HCT116 (cell line): ENCODE data around the gene MRPL24. TPM values are rescaled to one million over a fixed set of nuclear protein-coding genes. Genes with fewer than 3 reads are reported as not detected.

Experiments used
- ATAC-seq: fragments of 200-7000 bp; cut with Tn5 transposase; 2 replicates; pipeline ENCODE4 v1.9.1; 2020; ENCODE audit warnings: mild to moderate bottlenecking, moderate library complexity
- BruUV-seq: library from RNA; stranded (reverse); fragments of 400-500 nt; replicated peaks from 2 replicates; lab custom pipeline; 2021; lab: Mats Ljungman, UMichigan
- CTCF ChIA-PET: fragments of 300-600 bp; sonication (Branson Sonifier 250); formaldehyde crosslinking; loops from one replicate; lab custom pipeline; 2021; ENCODE audit warnings: antibody characterized with exemption; lab: Charles Lee
- POLR2A ChIA-PET: fragments of 300-600, 350-600 bp; sonication (Branson Sonifier 250); formaldehyde crosslinking; loops from one replicate; lab custom pipeline; 2021; ENCODE audit warnings: antibody characterized with exemption; lab: Charles Lee
- RAD21 ChIA-PET, 2 experiments: fragments of 300-600 bp; sonication (Branson Sonifier 250); formaldehyde crosslinking; loops; one replicate each; lab custom pipeline; 2023; ENCODE audit warnings: low total read pairs in 2 of 2; ENCODE audit not compliant: uncharacterized antibody in 2 of 2, unreplicated experiment in 2 of 2, low non-redundant PET in 1 of 2; lab: Charles Lee
- DNase-seq: peaks from one replicate; pipeline ENCODE4 v3.0.0-alpha.2; 2010; ENCODE audit warnings: low read depth, low spot score
- H2AFZ ChIP-seq: fragments of 200-600 bp; shearing (Covaris generic), sonication (generic); 2 replicates; pipeline ENCODE4 v1.6.1; 2017; ENCODE audit warnings: low read depth, mixed run types, mixed read lengths, antibody characterized with exemption, low read length; ENCODE audit not compliant: poor library complexity, severe bottlenecking
- H3K27ac ChIP-seq: 2 replicates; pipeline ENCODE4 v1.5.1; 2012; ENCODE audit warnings: low read depth, low read length
- H3K27me3 ChIP-seq: fragments of 200-600 bp; sonication (generic); 2 replicates; pipeline ENCODE4 v1.6.1; 2016; ENCODE audit warnings: mixed run types, low read length, mixed read lengths; ENCODE audit not compliant: insufficient read depth
- H3K36me3 ChIP-seq, 2 experiments: fragments of 200-500 bp in 1 of 2; fragments of 200-600 bp in 1 of 2; sonication (Bioruptor generic) in 1 of 2; sonication (generic) in 1 of 2; 2 replicates each; pipeline versions ENCODE4 v1.5.1 to v1.6.1; 2014 to 2016; ENCODE audit warnings: low read length in 2 of 2, inconsistent platforms in 1 of 2, mixed read lengths in 1 of 2, mixed run types in 1 of 2; ENCODE audit not compliant: insufficient read depth in 2 of 2, control insufficient read depth in 1 of 2
- H3K4me1 ChIP-seq, 2 experiments: fragments of 200-600 bp in 1 of 2; sonication (generic) in 1 of 2; 2 replicates each; pipeline versions ENCODE4 v1.5.1 to v1.6.1; 2012 to 2017; ENCODE audit warnings: low read length in 2 of 2, inconsistent platforms in 1 of 2, mild to moderate bottlenecking in 1 of 2, mixed read lengths in 1 of 2, mixed run types in 1 of 2, moderate library complexity in 1 of 2; ENCODE audit not compliant: insufficient read depth in 2 of 2, control insufficient read depth in 1 of 2
- H3K4me2 ChIP-seq: fragments of 200-600 bp; sonication (generic); 2 replicates; pipeline ENCODE4 v1.6.1; 2017; ENCODE audit warnings: mixed run types, low read length, mixed read lengths
- H3K4me3 ChIP-seq, 2 experiments: fragments of 200-600 bp in 1 of 2; sonication (generic) in 1 of 2; replicated peaks in 1 of 2; 2 replicates each; pipeline ENCODE4 v1.5.1; 2011 to 2016; ENCODE audit warnings: low read length in 2 of 2, control low read depth in 1 of 2, low read depth in 1 of 2, mild to moderate bottlenecking in 1 of 2, mixed read lengths in 1 of 2, mixed run types in 1 of 2
- H3K79me2 ChIP-seq: fragments of 200-600 bp; sonication (generic); 2 replicates; pipeline ENCODE4 v1.6.1; 2017; ENCODE audit warnings: mild to moderate bottlenecking, mixed run types, low read length, moderate library complexity, mixed read lengths; ENCODE audit not compliant: insufficient read depth
- H3K9ac ChIP-seq: fragments of 200-600 bp; sonication (generic); 2 replicates; pipeline ENCODE4 v1.6.1; 2016; ENCODE audit warnings: low read length, mixed read lengths
- H3K9me2 ChIP-seq: fragments of 200-600 bp; sonication (generic), shearing (Covaris generic); 2 replicates; pipeline ENCODE4 v1.6.1; 2017; ENCODE audit warnings: mixed run types, mild to moderate bottlenecking, moderate library complexity; ENCODE audit not compliant: insufficient read depth
- H3K9me3 ChIP-seq, 2 experiments: fragments of 200-500 bp in 1 of 2; fragments of 200-600 bp in 1 of 2; sonication (Bioruptor generic) in 1 of 2; sonication (generic) in 1 of 2; 2 replicates each; pipeline ENCODE4 v1.6.1; 2014 to 2017; ENCODE audit warnings: low read length in 2 of 2, mixed read lengths in 2 of 2, inconsistent platforms in 1 of 2, low read depth in 1 of 2, mild to moderate bottlenecking in 1 of 2, mixed run types in 1 of 2, moderate library complexity in 1 of 2; ENCODE audit not compliant: control insufficient read depth in 1 of 2, insufficient read depth in 1 of 2
- H4K20me1 ChIP-seq: fragments of 200-600 bp; sonication (generic), shearing (Covaris generic); 2 replicates; pipeline ENCODE4 v1.6.1; 2017; ENCODE audit warnings: mixed run types, mild to moderate bottlenecking, moderate library complexity; ENCODE audit not compliant: insufficient read depth
- ATF3 ChIP-seq: IDR thresholded peaks from 2 replicates; pipeline ENCODE4 v1.6.1; 2012
- CEBPB ChIP-seq: IDR thresholded peaks from 2 replicates; pipeline ENCODE4 v1.6.1; 2012; ENCODE audit warnings: low read depth
- CTCF ChIP-seq, 3 experiments: fragments of 200-600 bp in 1 of 3; sonication (generic) in 1 of 3; IDR thresholded peaks in 2 of 3; conservative IDR thresholded peaks in 1 of 3; 2 replicates each; pipeline ENCODE4 v1.5.1; 2012 to 2017; ENCODE audit warnings: low read depth in 2 of 3, low read length in 2 of 3, antibody characterized with exemption in 1 of 3, borderline replicate concordance in 1 of 3, control low read depth in 1 of 3, mild to moderate bottlenecking in 1 of 3, mixed read lengths in 1 of 3, mixed run types in 1 of 3, moderate library complexity in 1 of 3; ENCODE audit not compliant: insufficient read depth in 1 of 3
- EGR1 ChIP-seq: IDR thresholded peaks from 2 replicates; pipeline ENCODE4 v1.6.1; 2012; ENCODE audit warnings: low read depth
- FOSL1 ChIP-seq: IDR thresholded peaks from 2 replicates; pipeline ENCODE4 v1.6.1; 2012; ENCODE audit warnings: low read depth
- MAX ChIP-seq: IDR thresholded peaks from 2 replicates; pipeline ENCODE4 v1.6.1; 2012
- POLR2A ChIP-seq: IDR thresholded peaks from 2 replicates; pipeline ENCODE4 v1.7.0; 2011; ENCODE audit warnings: borderline replicate concordance; ENCODE audit not compliant: insufficient read depth, insufficient read length; ENCODE audit errors: extremely low read depth
- POLR2AphosphoS5 ChIP-seq: IDR thresholded peaks from 2 replicates; pipeline ENCODE4 v1.6.1; 2011; ENCODE audit warnings: mild to moderate bottlenecking, low read depth, low read length, moderate library complexity
- RAD21 ChIP-seq: IDR thresholded peaks from 2 replicates; pipeline ENCODE4 v1.6.1; 2012; ENCODE audit warnings: low read depth, mild to moderate bottlenecking
- REST ChIP-seq: IDR thresholded peaks from 2 replicates; pipeline ENCODE4 v1.6.1; 2012; ENCODE audit warnings: low read depth
- SIN3A ChIP-seq: IDR thresholded peaks from 2 replicates; pipeline ENCODE4 v1.6.1; 2012; ENCODE audit warnings: low read depth
- SP1 ChIP-seq: IDR thresholded peaks from 2 replicates; pipeline ENCODE4 v1.6.1; 2012; ENCODE audit warnings: low read depth
- SRF ChIP-seq: IDR thresholded peaks from 2 replicates; pipeline ENCODE4 v1.6.1; 2012; ENCODE audit warnings: low read depth
- TCF7L2 ChIP-seq: IDR thresholded peaks from 2 replicates; pipeline ENCODE4 v1.7.0; 2011; ENCODE audit warnings: borderline replicate concordance, inconsistent platforms; ENCODE audit not compliant: insufficient read depth, insufficient read length; ENCODE audit errors: extremely low read depth
- YY1 ChIP-seq: IDR thresholded peaks from 2 replicates; pipeline ENCODE4 v1.6.1; 2011; ENCODE audit warnings: low read length, low read depth, moderate library complexity, mild to moderate bottlenecking; ENCODE audit not compliant: insufficient replicate concordance; ENCODE audit errors: extremely low read depth
- ZNF274 ChIP-seq: fragments of 200-500 bp; sonication (Bioruptor generic); IDR thresholded peaks from 2 replicates; pipeline ENCODE4 v1.6.1; 2014; ENCODE audit warnings: mild to moderate bottlenecking, low read depth, low read length, inconsistent platforms
- intact Hi-C: fragments of 100-400 bp; cut with micrococcal nuclease; formaldehyde crosslinking; loops from 2 replicates; pipeline ENCODE4 v1.10.0; 2022
- total RNA-seq: library from RNA; stranded (reverse); gene quantifications from one replicate; pipeline ENCODE4 v1.2.1, GENCODE V29; 2021; ENCODE audit not compliant: unreplicated experiment
- TF ChIP-seq, protein P1 (sequence below): IDR thresholded peaks from 2 replicates; pipeline ENCODE4 v1.6.1; 2011; ENCODE audit warnings: mild to moderate bottlenecking, low read length, moderate library complexity; ENCODE audit not compliant: insufficient replicate concordance; ENCODE audit errors: extremely low read depth

Gene MRPL24
- total RNA-seq, 1 experiment from 2014 or later, result 111 TPM

DNA sequence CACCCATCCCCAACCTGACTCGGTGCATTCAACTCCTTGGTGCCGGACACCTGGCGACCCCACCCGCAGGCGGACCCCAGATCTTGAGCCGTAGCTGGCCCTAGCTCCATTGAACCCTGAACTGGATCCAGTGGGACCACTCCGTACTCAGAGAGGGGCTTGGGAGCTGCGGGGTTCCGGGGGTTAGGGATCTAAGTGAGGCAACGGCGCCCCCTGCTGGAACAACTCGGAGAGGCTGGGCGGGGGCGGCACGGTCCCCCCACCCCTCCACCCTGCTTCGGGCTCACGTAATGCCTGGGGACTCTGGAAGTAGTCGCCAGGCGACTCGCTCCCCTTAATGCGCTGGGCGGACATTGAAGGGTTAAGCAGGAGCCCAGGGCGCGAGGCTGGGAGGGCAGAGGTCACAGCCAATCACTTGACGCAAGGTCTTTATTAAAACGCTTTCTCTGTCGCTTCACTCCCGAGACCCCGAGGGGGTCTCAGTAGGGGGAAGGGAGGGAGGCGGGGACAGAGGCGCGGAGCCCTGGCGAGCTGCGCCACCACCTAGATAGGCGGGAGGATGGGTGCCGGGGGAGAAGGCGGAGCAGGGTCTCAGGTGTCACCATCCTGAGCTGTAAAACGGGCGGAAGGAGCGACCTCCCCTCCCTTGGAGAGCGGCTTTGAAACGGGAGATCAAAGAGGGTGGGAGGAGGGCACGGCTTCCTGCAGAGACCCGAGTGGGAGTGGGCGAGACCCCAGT, 34.8 kb downstream of the MRPL24 start:
- H3K9ac ChIP-seq, result peak overlapping the region; percentile 80
- TF ChIP-seq SP1, result no peak
- TF ChIP-seq CTCF (IDR thresholded peaks at IDR 0.05 in 2 of 3, conservative IDR thresholded peaks at IDR 0.05 in 1 of 3; ENCODE audit: borderline replicate concordance in 1 of 3, insufficient read depth in 1 of 3, low read depth in 2 of 3, low read length in 2 of 3), result peak in 2 of 3 experiments; percentile 80 to 92; a peak in 4 of 6 replicates
- TF ChIP-seq SRF, result no peak
- TF ChIP-seq RAD21, result no peak
- no peak for TF ChIP-seq CEBPB
- TF ChIP-seq MAX, result no peak
- peak; percentile 24 for TF ChIP-seq POLR2A
- no peak for TF ChIP-seq ZNF274
- no peak for TF ChIP-seq SIN3A
- TF ChIP-seq FOSL1, result no peak
- no peak for TF ChIP-seq EGR1
- TF ChIP-seq, protein P1, sequence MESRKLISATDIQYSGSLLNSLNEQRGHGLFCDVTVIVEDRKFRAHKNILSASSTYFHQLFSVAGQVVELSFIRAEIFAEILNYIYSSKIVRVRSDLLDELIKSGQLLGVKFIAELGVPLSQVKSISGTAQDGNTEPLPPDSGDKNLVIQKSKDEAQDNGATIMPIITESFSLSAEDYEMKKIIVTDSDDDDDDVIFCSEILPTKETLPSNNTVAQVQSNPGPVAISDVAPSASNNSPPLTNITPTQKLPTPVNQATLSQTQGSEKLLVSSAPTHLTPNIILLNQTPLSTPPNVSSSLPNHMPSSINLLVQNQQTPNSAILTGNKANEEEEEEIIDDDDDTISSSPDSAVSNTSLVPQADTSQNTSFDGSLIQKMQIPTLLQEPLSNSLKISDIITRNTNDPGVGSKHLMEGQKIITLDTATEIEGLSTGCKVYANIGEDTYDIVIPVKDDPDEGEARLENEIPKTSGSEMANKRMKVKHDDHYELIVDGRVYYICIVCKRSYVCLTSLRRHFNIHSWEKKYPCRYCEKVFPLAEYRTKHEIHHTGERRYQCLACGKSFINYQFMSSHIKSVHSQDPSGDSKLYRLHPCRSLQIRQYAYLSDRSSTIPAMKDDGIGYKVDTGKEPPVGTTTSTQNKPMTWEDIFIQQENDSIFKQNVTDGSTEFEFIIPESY, result no peak
- TF ChIP-seq ATF3, result no peak
- peak; percentile 98 for TF ChIP-seq TCF7L2
- TF ChIP-seq YY1, result peak; percentile 2
- no peak for TF ChIP-seq REST
- no peak; the same call in 1 of the 2 replicates for TF ChIP-seq POLR2AphosphoS5

More for the DNA sequence above, 34.8 kb downstream of the MRPL24 start:
- Histone ChIP-seq H2AFZ (no peak overlapping the region), H3K36me3 (peaks cover under 1 to 2% of the 10 kb centered on the region in 2 experiments; a peak in 2 of 4 replicates), H3K4me3 (peak overlapping the region; percentile 62 to 63), H3K9me2 (no peaks in the 10 kb centered on the region), H3K27ac (peak overlapping the region; percentile 89), H3K4me2 (peak overlapping the region; percentile 85), H3K4me1 (peaks cover 72 to 87% of the 10 kb centered on the region in 2 experiments), H3K79me2 (peaks cover 27% of the 10 kb centered on the region), H3K27me3 (no peaks in the 10 kb centered on the region), H4K20me1 (no peaks in the 10 kb centered on the region), H3K9me3 (no peaks in the 10 kb centered on the region)
- POLR2A ChIA-PET, result interaction anchor here (0.6 to 6.4 kb wide), 16 partner anchors 8 to 205 kb away, joined by 3 to 87 read pairs (median 4); partner anchors contain the start of genes ISG20L2, MEF2D, METTL25B and MRPL24
- intact Hi-C loops, result loop anchor here (1.0 kb wide), 2 partner anchors 17 to 46 kb away; no protein-coding TSS in a partner anchor
- RAD21 ChIA-PET, result interaction anchor here (0.7 to 3.5 kb wide), 7 partner anchors 13 to 29 kb away, joined by 3 to 45 read pairs (median 13); no protein-coding TSS in a partner anchor
- peak; percentile 61 for ATAC-seq
- DNase-seq, result no peak
- CTCF ChIA-PET, result interaction anchor here (0.8 to 14.7 kb wide), 19 partner anchors 9 to 222 kb away, joined by 3 to 310 read pairs (median 5); partner anchors contain the start of genes ISG20L2, METTL25B, NES and NTRK1
- no TSS peak for BruUV-seq
